ENCODE measurements around the gene FRS3.

FRS3 gene

DNA sequence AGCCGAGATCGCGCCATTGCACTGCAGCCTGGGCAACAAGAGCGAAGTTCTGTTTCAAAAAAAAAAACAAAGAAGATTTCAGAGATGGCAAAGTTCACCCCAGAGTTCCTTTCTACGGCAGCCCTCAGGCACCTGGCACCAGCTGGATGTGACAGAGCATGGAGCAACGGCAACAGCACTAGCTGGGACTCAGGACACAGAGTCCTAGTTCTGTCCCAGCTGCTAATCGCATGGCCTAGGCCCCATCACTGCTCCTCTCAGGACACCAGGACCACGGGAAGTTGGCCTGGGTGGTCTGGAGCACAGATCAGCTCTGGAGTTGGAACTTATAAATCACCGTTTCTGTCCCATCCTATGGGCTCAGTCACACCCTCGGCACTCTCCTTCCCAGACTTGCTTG lies 33.6 kb downstream of the FRS3 start:
- H3K4me1 ChIP-seq = peaks cover 13% of the 10 kb centered on the region; the same call in 1 of the 2 replicates
- no peaks in the 10 kb centered on the region for H4K20me1 ChIP-seq
- no peaks in the 10 kb centered on the region for H3K9me3 ChIP-seq
- H3K27ac ChIP-seq = no peak overlapping the region
- no peak for TF ChIP-seq Cebpa-rat (IDR thresholded peaks at IDR 0.05)
- no peak overlapping the region for H3K4me2 ChIP-seq
- H3K36me3 ChIP-seq = no peaks in the 10 kb centered on the region
- no peak overlapping the region for H3K4me3 ChIP-seq
- no peaks in the 10 kb centered on the region for H3K27me3 ChIP-seq
- H3K9ac ChIP-seq = no peak overlapping the region

GRCh38 chr6:41744236-41744787 lies 35.4 kb downstream of the FRS3 start:
- Histone ChIP-seq H3K4me3 (no peak overlapping the region), H4K20me1 (no peaks in the 10 kb centered on the region), H3K9ac (no peak overlapping the region), H3K9me3 (no peaks in the 10 kb centered on the region), H3K4me2 (no peak overlapping the region), H3K27me3 (no peaks in the 10 kb centered on the region), H3K4me1 (peaks cover 17% of the 10 kb centered on the region; the same call in 1 of the 2 replicates), H3K27ac (no peak overlapping the region), H3K36me3 (no peaks in the 10 kb centered on the region)
- no peak for TF ChIP-seq Cebpa-rat (IDR thresholded peaks at IDR 0.05)

GRCh38 chr6:41743406-41744235 lies 36.1 kb downstream of the FRS3 start:
- Histone ChIP-seq H3K36me3 (no peaks in the 10 kb centered on the region), H3K4me1 (peaks cover 17% of the 10 kb centered on the region; the same call in 1 of the 2 replicates), H3K27ac (no peak overlapping the region), H3K9ac (no peak overlapping the region), H3K27me3 (no peaks in the 10 kb centered on the region), H3K4me2 (no peak overlapping the region), H3K4me3 (no peak overlapping the region), H4K20me1 (no peaks in the 10 kb centered on the region), H3K9me3 (no peaks in the 10 kb centered on the region)
- TF ChIP-seq Cebpa-rat (IDR thresholded peaks at IDR 0.05) = no peak

- no peak for TF ChIP-seq Cebpa-rat (IDR thresholded peaks at IDR 0.05)
- no peaks in the 10 kb centered on the region for H3K36me3 ChIP-seq
- no peaks in the 10 kb centered on the region for H4K20me1 ChIP-seq
- no peak overlapping the region for H3K4me3 ChIP-seq
- H3K9me3 ChIP-seq = no peaks in the 10 kb centered on the region
- peaks cover 17% of the 10 kb centered on the region; the same call in 1 of the 2 replicates for H3K4me1 ChIP-seq
- H3K4me2 ChIP-seq = no peak overlapping the region
- no peaks in the 10 kb centered on the region for H3K27me3 ChIP-seq
- no peak overlapping the region for H3K9ac ChIP-seq
- no peak overlapping the region for H3K27ac ChIP-seq
Measured at GRCh38 chr6:41741625-41742490, 37.8 kb downstream of the FRS3 start.

- no peak overlapping the region for H3K4me2 ChIP-seq
- no peaks in the 10 kb centered on the region for H4K20me1 ChIP-seq
- H3K4me3 ChIP-seq = no peak overlapping the region
- no peak overlapping the region for H3K27ac ChIP-seq
- TF ChIP-seq Cebpa-rat (IDR thresholded peaks at IDR 0.05) = no peak
- peaks cover 23% of the 10 kb centered on the region for H3K4me1 ChIP-seq
- no peak overlapping the region for H3K9ac ChIP-seq
- no peaks in the 10 kb centered on the region for H3K9me3 ChIP-seq
- no peaks in the 10 kb centered on the region for H3K27me3 ChIP-seq
- H3K36me3 ChIP-seq = no peaks in the 10 kb centered on the region
Measured at GRCh38 chr6:41740366-41741162, 39.1 kb downstream of the FRS3 start.

DNA sequence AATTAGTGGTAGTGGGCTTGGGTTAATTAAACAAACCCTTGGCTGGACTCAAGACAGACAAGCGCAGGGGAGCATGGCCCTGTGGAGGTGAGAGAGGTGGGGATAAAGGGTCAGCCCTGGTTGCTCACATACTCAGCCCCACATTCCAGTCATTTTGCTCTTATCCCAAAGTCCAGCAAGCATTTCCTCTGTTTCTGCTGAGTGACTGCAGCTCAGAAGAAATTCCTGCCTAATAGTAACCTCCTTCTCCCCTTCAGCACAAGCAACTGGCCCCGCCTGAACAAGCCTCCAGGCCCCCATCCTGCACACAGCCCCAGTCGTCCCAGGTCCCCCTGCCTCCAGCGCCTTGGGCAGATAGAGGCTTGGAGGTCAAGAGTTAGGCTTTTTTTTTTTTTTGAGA lies 40.7 kb downstream of the FRS3 start:
- Histone ChIP-seq H3K4me1 (peaks cover 15% of the 10 kb centered on the region), H3K9ac (no peak overlapping the region), H3K27me3 (no peaks in the 10 kb centered on the region), H3K27ac (no peak overlapping the region), H3K9me3 (no peaks in the 10 kb centered on the region), H3K4me3 (no peak overlapping the region), H3K36me3 (no peaks in the 10 kb centered on the region), H4K20me1 (no peaks in the 10 kb centered on the region), H3K4me2 (no peak overlapping the region)
- no peak for TF ChIP-seq Cebpa-rat (IDR thresholded peaks at IDR 0.05)

GRCh38 chr6:41737591-41738130 lies 42.0 kb downstream of the FRS3 start:
- Histone ChIP-seq H3K36me3 (no peaks in the 10 kb centered on the region), H3K4me2 (no peak overlapping the region), H3K9ac (no peak overlapping the region), H3K9me3 (no peaks in the 10 kb centered on the region), H3K27ac (no peak overlapping the region), H3K27me3 (no peaks in the 10 kb centered on the region), H3K4me3 (no peak overlapping the region), H3K4me1 (peaks cover 26% of the 10 kb centered on the region), H4K20me1 (no peaks in the 10 kb centered on the region)
- TF ChIP-seq Cebpa-rat (IDR thresholded peaks at IDR 0.05) = no peak

- Histone ChIP-seq H3K4me3 (no peak overlapping the region), H3K9me3 (no peaks in the 10 kb centered on the region), H3K36me3 (no peaks in the 10 kb centered on the region), H3K4me2 (no peak overlapping the region), H3K4me1 (peaks cover 33% of the 10 kb centered on the region), H3K9ac (no peak overlapping the region), H3K27ac (no peak overlapping the region), H4K20me1 (peaks cover under 1% of the 10 kb centered on the region; the same call in 1 of the 2 replicates), H3K27me3 (no peaks in the 10 kb centered on the region)
- TF ChIP-seq Cebpa-rat (IDR thresholded peaks at IDR 0.05) = no peak
Measured at GRCh38 chr6:41736800-41737555, 42.7 kb downstream of the FRS3 start.
